Liver (tissue), 3 donors: ENCODE data around the gene ZNF45.

ENCODE experiments used
- ATF3 ChIP-seq: IDR thresholded peaks from 2 replicates; pipeline ENCODE4 v1.6.1; 2016; ENCODE audit warnings: antibody characterized with exemption
- CTCF ChIP-seq: fragments of 150-350 bp; IDR thresholded peaks from 2 replicates; pipeline ENCODE4 v1.5.1; 2017; ENCODE audit warnings: improper control_type of control experiment, low read depth, low read length; ENCODE audit not compliant: missing input control
- JUND ChIP-seq, 2 donors: IDR thresholded peaks; 2 replicates each; pipeline ENCODE4 v1.6.1; 2016; ENCODE audit warnings: antibody characterized with exemption in 2 of 2
- NR2F2 ChIP-seq: IDR thresholded peaks from 2 replicates; pipeline ENCODE4 v1.6.1; 2016; ENCODE audit warnings: antibody characterized with exemption
- REST ChIP-seq: IDR thresholded peaks from 2 replicates; pipeline ENCODE4 v1.6.1; 2016; ENCODE audit warnings: antibody characterized with exemption, mild to moderate bottlenecking
- SP1 ChIP-seq: IDR thresholded peaks from 2 replicates; pipeline ENCODE4 v1.6.1; 2018; ENCODE audit warnings: antibody characterized with exemption, mild to moderate bottlenecking
- TAF1 ChIP-seq: conservative IDR thresholded peaks from 2 replicates; pipeline ENCODE4 v1.6.1; 2016; ENCODE audit warnings: antibody characterized with exemption, mild to moderate bottlenecking
- YY1 ChIP-seq: IDR thresholded peaks from 2 replicates; pipeline ENCODE4 v1.6.1; 2016; ENCODE audit warnings: antibody characterized with exemption, mild to moderate bottlenecking
- donor health status: healthy.
- donor health status: healthy.

GRCh38 chr19:43905897-43906296 lies 29.2 kb downstream of the ZNF45 start:
- TF ChIP-seq CTCF (no peak), NR2F2 (no peak), YY1 (no peak), REST (no peak), ATF3 (no peak), TAF1 (no peak), SP1 (no peak), JUND (IDR thresholded peaks at IDR 0.05) (no peak)
